ENCODE data around the gene TCERG1L.

The TCERG1L gene, protein sequence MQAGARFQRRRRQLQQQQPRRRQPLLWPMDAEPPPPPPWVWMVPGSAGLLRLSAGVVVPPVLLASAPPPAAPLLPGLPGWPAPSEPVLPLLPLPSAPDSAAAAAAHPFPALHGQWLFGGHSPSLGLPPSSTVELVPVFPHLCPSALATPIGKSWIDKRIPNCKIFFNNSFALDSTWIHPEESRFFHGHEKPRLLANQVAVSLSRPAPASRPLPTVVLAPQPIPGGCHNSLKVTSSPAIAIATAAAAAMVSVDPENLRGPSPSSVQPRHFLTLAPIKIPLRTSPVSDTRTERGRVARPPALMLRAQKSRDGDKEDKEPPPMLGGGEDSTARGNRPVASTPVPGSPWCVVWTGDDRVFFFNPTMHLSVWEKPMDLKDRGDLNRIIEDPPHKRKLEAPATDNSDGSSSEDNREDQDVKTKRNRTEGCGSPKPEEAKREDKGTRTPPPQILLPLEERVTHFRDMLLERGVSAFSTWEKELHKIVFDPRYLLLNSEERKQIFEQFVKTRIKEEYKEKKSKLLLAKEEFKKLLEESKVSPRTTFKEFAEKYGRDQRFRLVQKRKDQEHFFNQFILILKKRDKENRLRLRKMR

DNA sequence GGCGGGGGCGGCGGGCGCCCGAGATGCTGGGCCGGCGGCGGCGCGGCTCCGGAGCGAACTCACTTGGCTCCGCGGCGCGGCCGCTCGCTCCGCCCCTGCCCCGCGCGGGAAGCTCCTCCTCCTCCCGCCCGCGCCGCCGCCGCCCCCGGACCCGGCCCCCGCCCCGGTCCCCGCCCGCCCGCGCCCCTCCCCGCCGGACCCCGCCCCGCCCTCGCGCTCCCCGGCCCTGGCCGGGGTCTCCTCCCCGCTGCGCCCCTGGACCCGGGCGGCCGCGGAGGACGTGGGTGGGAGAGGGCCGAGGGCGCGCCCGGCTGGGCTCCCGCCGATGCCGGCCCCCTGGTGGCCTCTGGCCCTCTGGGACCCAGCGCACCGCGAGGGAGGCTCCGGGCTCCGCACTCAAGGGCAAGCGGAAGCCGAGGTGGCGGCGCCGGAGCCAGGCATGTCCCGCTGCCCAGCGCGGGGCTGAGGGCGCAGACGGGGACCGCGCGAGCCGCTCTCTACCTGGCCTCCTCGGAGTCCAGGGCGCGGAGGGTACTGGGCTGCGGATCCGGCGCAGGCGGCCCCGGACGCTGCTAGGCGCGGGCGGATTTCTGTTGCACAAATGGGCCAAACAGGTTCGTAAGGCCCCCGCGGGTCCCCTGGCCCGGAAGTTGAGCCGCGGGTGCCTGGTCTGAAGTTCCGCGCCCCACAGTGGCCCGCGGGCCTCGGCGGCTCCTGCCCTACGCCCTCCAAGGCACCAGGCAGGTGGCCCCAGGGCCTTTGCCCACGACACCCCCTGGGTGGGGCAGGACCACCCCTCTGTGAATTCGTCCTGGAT, at the start of gene TCERG1L:
TCERG1L (minus strand) TSS at position 61 of the 817 bp plus-strand sequence. CDS start 86 bp downstream, outside the sequence.
- no peak for DNase-seq (ENCODE audit: low read depth)
- TF ChIP-seq, protein P1, sequence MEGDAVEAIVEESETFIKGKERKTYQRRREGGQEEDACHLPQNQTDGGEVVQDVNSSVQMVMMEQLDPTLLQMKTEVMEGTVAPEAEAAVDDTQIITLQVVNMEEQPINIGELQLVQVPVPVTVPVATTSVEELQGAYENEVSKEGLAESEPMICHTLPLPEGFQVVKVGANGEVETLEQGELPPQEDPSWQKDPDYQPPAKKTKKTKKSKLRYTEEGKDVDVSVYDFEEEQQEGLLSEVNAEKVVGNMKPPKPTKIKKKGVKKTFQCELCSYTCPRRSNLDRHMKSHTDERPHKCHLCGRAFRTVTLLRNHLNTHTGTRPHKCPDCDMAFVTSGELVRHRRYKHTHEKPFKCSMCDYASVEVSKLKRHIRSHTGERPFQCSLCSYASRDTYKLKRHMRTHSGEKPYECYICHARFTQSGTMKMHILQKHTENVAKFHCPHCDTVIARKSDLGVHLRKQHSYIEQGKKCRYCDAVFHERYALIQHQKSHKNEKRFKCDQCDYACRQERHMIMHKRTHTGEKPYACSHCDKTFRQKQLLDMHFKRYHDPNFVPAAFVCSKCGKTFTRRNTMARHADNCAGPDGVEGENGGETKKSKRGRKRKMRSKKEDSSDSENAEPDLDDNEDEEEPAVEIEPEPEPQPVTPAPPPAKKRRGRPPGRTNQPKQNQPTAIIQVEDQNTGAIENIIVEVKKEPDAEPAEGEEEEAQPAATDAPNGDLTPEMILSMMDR (conservative IDR thresholded peaks at IDR 0.05; ENCODE audit: control insufficient read depth, insufficient read depth, low read depth, low read length): no peak

DNA sequence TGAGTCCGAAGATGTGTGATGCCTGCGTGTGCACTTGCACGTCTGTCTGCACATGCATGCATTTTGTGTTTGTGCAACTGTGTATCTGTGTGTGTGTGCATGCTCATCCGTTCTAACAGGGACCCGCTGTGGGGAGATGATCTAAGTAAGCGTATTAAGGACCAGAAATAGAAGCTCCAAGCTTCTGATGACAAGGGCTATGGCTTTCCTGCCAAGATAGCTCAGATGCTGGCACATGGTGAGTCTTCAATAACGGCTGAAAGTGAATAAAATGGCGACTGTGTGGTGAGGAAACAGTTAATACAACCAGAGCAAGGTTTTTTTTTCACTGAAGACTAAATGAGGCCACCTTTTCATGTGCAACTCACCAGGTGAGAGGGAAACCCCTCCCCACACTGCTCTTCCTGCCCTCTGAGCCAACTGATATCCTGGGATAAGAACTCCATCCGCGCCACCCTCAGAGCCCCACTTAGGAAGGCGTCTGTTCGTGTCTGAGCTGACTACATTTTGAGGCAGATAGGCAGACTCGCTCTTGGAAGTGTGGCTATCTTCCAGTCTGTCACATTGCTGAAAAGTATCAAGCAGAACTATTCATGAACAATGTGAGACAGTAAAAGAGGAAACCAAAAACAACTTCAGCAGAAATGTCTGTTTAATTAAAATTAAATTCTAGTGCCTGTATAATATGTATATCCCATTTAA, 47.4 kb upstream of the TCERG1L start:
- no peak for DNase-seq (ENCODE audit: low read depth)
- H3K4me3 ChIP-seq (ENCODE audit: control insufficient read depth, low read depth, low read length): no peak overlapping the region
- TF ChIP-seq, protein P1 (conservative IDR thresholded peaks at IDR 0.05; ENCODE audit: control insufficient read depth, insufficient read depth, low read depth, low read length): no peak

More for the DNA sequence above, at the start of gene TCERG1L:
- H3K4me3 ChIP-seq (ENCODE audit: control insufficient read depth, low read depth, low read length): no peak within 1 kb of the TSS

DNA sequence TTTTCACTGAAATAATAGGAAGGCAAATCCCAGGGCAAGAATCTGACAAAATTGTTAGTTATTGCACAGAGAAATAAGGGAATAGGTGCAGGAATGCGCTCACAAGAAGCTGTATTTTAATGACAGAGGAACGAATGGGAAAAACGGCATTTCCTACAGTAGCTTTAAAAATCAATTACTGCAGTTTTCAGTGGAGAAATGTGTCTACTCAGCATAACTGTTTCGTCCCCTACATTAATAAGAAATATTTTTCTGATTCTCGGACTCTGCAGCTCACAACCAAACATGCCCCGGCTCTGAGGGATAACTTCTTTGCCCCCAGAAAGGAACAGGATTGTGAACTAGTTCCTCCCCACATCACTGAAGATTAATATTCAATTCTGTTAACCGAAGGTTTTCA, 44.9 kb upstream of the TCERG1L start:
- no peak overlapping the region for H3K4me3 ChIP-seq (ENCODE audit: control insufficient read depth, low read depth, low read length)
- DNase-seq (ENCODE audit: low read depth): no peak
- TF ChIP-seq, protein P1 (conservative IDR thresholded peaks at IDR 0.05; ENCODE audit: control insufficient read depth, insufficient read depth, low read depth, low read length): no peak

DNA sequence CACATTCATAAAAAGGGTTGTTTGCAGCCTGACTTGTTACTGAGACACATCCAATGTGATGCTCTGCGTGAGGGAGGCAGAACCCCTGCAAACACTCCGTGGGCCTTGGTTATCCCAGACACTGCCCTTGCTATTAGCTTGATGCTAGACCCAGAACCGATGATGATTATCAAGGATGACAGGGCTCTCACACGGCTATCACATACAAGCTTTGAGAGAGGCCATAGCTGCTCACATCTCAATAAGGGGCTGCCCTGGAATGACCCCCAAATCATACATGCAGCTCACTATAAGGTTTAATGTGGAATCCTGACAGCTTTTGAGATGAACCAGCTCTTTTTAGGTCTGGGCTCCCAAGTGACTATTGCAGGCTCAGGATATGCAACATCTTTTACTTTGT, 44.4 kb upstream of the TCERG1L start:
- no peak overlapping the region for H3K4me3 ChIP-seq (ENCODE audit: control insufficient read depth, low read depth, low read length)
- TF ChIP-seq, protein P1 (conservative IDR thresholded peaks at IDR 0.05; ENCODE audit: control insufficient read depth, insufficient read depth, low read depth, low read length): no peak
- no peak for DNase-seq (ENCODE audit: low read depth)

DNA sequence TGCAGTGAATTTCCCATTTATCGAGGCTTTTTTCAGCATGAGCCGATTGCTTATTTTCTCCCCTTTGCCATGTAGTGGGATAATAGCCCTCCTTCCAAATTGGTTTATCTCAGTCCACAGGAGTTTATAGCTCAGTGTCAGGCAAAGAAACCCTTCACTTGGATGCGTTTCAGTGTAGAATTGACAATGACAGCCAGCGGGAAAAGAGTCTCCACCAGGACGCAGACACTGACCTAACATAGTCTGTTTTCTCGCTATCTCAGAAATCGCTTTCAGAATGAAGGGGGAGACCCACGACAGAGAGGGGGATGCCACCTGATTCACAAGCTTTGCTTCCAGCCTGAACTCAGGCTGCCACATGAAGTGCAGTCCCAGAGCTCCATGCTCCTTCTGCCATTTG, 43.5 kb upstream of the TCERG1L start:
- no peak for DNase-seq (ENCODE audit: low read depth)
- TF ChIP-seq, protein P1 (conservative IDR thresholded peaks at IDR 0.05; ENCODE audit: control insufficient read depth, insufficient read depth, low read depth, low read length): no peak
- H3K4me3 ChIP-seq (ENCODE audit: control insufficient read depth, low read depth, low read length): no peak overlapping the region

DNA sequence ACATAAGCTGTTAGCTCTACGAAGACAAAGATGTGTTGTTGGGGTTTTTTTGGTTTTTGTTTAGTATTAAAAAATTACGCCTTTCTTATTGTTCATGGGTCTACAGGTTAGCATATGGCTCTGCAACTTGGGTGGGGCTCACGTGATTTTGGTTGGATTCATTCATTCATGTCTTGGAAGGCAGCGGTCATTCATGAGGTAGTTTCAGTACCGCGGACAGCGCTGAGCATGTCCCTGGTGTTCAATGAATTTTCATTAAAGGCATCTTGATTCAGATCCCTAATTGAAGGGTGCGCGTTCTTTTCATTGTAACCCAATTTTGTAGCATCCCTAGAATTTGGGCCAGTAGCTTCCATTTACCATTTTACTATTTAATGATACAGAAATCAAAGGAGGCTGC, 42.9 kb upstream of the TCERG1L start:
- H3K4me3 ChIP-seq (ENCODE audit: control insufficient read depth, low read depth, low read length): no peak overlapping the region
- DNase-seq (ENCODE audit: low read depth): peak; percentile 1
- TF ChIP-seq, protein P1 (conservative IDR thresholded peaks at IDR 0.05; ENCODE audit: control insufficient read depth, insufficient read depth, low read depth, low read length): no peak

All from fibroblast of mammary gland (primary cell).